Measurements from ENCODE around the gene XPC. TPM values are rescaled to one million over a fixed set of nuclear protein-coding genes. Genes with fewer than 3 reads are reported as not detected.
"Not testable (repeated sequence)": the region's sequence is repeated elsewhere in the genome, so short reads cannot be mapped to it uniquely, and the experiment has no call there.

Gene XPC
- polyA plus RNA-seq (2013, experiment 1 of 4): 32.1 TPM
- 35.7 TPM for polyA plus RNA-seq (2013, experiment 2 of 4)
- polyA plus RNA-seq (2013, experiment 3 of 4): 28.0 TPM
- 34.8 TPM for polyA plus RNA-seq (2013, experiment 4 of 4)

GRCh38 chr3:14178247-14179113, at the start of gene XPC, which contains the start of gene LSM3:
Gene XPC, minus strand, starts transcription at chr3:14178601. Its CDS starts 33 bp downstream, at chr3:14178568.
Gene LSM3, plus strand, starts transcription at chr3:14178817. Its CDS starts 44 bp downstream, at chr3:14178861.
- no peaks in the 10 kb centered on the region for H3K27me3 ChIP-seq (ENCODE audit: control insufficient read depth, insufficient read depth, low read length, poor library complexity, severe bottlenecking)
- H3K4me3 ChIP-seq (ENCODE audit: insufficient read depth, low read depth, low read length): peak within 1 kb of the TSS; percentile 83
- peaks cover 8% of the 10 kb centered on the region for H3K4me1 ChIP-seq (ENCODE audit: control insufficient read depth, insufficient read depth, low read length)
- peak within 1 kb of the TSS; percentile 37 for H3K27ac ChIP-seq (ENCODE audit: insufficient read depth, low read depth, low read length, poor library complexity, severe bottlenecking)
- no peaks in the 10 kb centered on the region for H3K9me3 ChIP-seq (ENCODE audit: control insufficient read depth, low read length)
- H3K36me3 ChIP-seq (ENCODE audit: control insufficient read depth, insufficient read depth, low read length): peaks cover 10% of the 10 kb centered on the region
- WGBS, 2 experiments: 0% methylated on average over 78 of the region's 78 CpGs

GRCh38 chr3:14227856-14228255, 49.5 kb upstream of the XPC start:
- H3K4me3 ChIP-seq (ENCODE audit: insufficient read depth, low read depth, low read length): no peak overlapping the region
- no peaks in the 10 kb centered on the region for H3K9me3 ChIP-seq (ENCODE audit: control insufficient read depth, low read length)
- no peaks in the 10 kb centered on the region for H3K4me1 ChIP-seq (ENCODE audit: control insufficient read depth, insufficient read depth, low read length)
- WGBS, 2 experiments: 39 to 44% methylated on average over 1 of the region's 1 CpG
- H3K27ac ChIP-seq (ENCODE audit: insufficient read depth, low read depth, low read length, poor library complexity, severe bottlenecking): no peak overlapping the region
- H3K36me3 ChIP-seq (ENCODE audit: control insufficient read depth, insufficient read depth, low read length): no peaks in the 10 kb centered on the region
- H3K27me3 ChIP-seq (ENCODE audit: control insufficient read depth, insufficient read depth, low read length, poor library complexity, severe bottlenecking): no peaks in the 10 kb centered on the region

GRCh38 chr3:14226351-14226750, 48.0 kb upstream of the XPC start:
- H3K4me1 ChIP-seq (ENCODE audit: control insufficient read depth, insufficient read depth, low read length); H3K27ac ChIP-seq (ENCODE audit: insufficient read depth, low read depth, low read length, poor library complexity, severe bottlenecking); H3K36me3 ChIP-seq (ENCODE audit: control insufficient read depth, insufficient read depth, low read length); H3K27me3 ChIP-seq (ENCODE audit: control insufficient read depth, insufficient read depth, low read length, poor library complexity, severe bottlenecking); H3K9me3 ChIP-seq (ENCODE audit: control insufficient read depth, low read length); H3K4me3 ChIP-seq (ENCODE audit: insufficient read depth, low read depth, low read length): not testable (repeated sequence)
- WGBS, 2 experiments: 82 to 87% methylated on average over 3 of the region's 3 CpGs

- WGBS, 2 experiments: 94 to 96% methylated on average over 9 of the region's 9 CpGs
- H3K27ac ChIP-seq (ENCODE audit: insufficient read depth, low read depth, low read length, poor library complexity, severe bottlenecking): no peak overlapping the region
- H3K4me3 ChIP-seq (ENCODE audit: insufficient read depth, low read depth, low read length): no peak overlapping the region
- H3K27me3 ChIP-seq (ENCODE audit: control insufficient read depth, insufficient read depth, low read length, poor library complexity, severe bottlenecking): no peaks in the 10 kb centered on the region
- H3K36me3 ChIP-seq (ENCODE audit: control insufficient read depth, insufficient read depth, low read length): no peaks in the 10 kb centered on the region
- H3K9me3 ChIP-seq (ENCODE audit: control insufficient read depth, low read length): no peaks in the 10 kb centered on the region
- no peaks in the 10 kb centered on the region for H3K4me1 ChIP-seq (ENCODE audit: control insufficient read depth, insufficient read depth, low read length)
Observed at GRCh38 chr3:14225421-14225820, 47.0 kb upstream of the XPC start.

- no peak overlapping the region for H3K4me3 ChIP-seq (ENCODE audit: insufficient read depth, low read depth, low read length)
- H3K4me1 ChIP-seq (ENCODE audit: control insufficient read depth, insufficient read depth, low read length): no peaks in the 10 kb centered on the region
- no peak overlapping the region for H3K27ac ChIP-seq (ENCODE audit: insufficient read depth, low read depth, low read length, poor library complexity, severe bottlenecking)
- H3K27me3 ChIP-seq (ENCODE audit: control insufficient read depth, insufficient read depth, low read length, poor library complexity, severe bottlenecking): no peaks in the 10 kb centered on the region
- H3K36me3 ChIP-seq (ENCODE audit: control insufficient read depth, insufficient read depth, low read length): no peaks in the 10 kb centered on the region
- no peaks in the 10 kb centered on the region for H3K9me3 ChIP-seq (ENCODE audit: control insufficient read depth, low read length)
- WGBS, 2 experiments: 92 to 93% methylated on average over 6 of the region's 6 CpGs
Observed at GRCh38 chr3:14224895-14225294, 46.5 kb upstream of the XPC start.

GRCh38 chr3:14223595-14223994, 45.2 kb upstream of the XPC start:
- Histone ChIP-seq H3K27ac (ENCODE audit: insufficient read depth, low read depth, low read length, poor library complexity, severe bottlenecking) (no peak overlapping the region), H3K4me3 (ENCODE audit: insufficient read depth, low read depth, low read length) (no peak overlapping the region), H3K9me3 (ENCODE audit: control insufficient read depth, low read length) (no peaks in the 10 kb centered on the region), H3K36me3 (ENCODE audit: control insufficient read depth, insufficient read depth, low read length) (no peaks in the 10 kb centered on the region), H3K27me3 (ENCODE audit: control insufficient read depth, insufficient read depth, low read length, poor library complexity, severe bottlenecking) (no peaks in the 10 kb centered on the region), H3K4me1 (ENCODE audit: control insufficient read depth, insufficient read depth, low read length) (no peaks in the 10 kb centered on the region)
- WGBS, 2 experiments: 79 to 80% methylated on average over 1 of the region's 1 CpG

GRCh38 chr3:14222900-14223594, 44.6 kb upstream of the XPC start:
- no peak overlapping the region for H3K4me3 ChIP-seq (ENCODE audit: insufficient read depth, low read depth, low read length)
- H3K4me1 ChIP-seq (ENCODE audit: control insufficient read depth, insufficient read depth, low read length): no peaks in the 10 kb centered on the region
- no peaks in the 10 kb centered on the region for H3K36me3 ChIP-seq (ENCODE audit: control insufficient read depth, insufficient read depth, low read length)
- no peak overlapping the region for H3K27ac ChIP-seq (ENCODE audit: insufficient read depth, low read depth, low read length, poor library complexity, severe bottlenecking)
- no peaks in the 10 kb centered on the region for H3K9me3 ChIP-seq (ENCODE audit: control insufficient read depth, low read length)
- 86 to 89% methylated on average over 3 of the region's 3 CpGs for WGBS, 2 experiments
- H3K27me3 ChIP-seq (ENCODE audit: control insufficient read depth, insufficient read depth, low read length, poor library complexity, severe bottlenecking): no peaks in the 10 kb centered on the region

- whole genome bisulfite sequencing, 2 experiments: 100% methylated on average over 1 of the region's 1 CpG; no CpG with 5 or more reads in 1 of the 2 experiments
- no peak overlapping the region for H3K4me3 ChIP-seq (ENCODE audit: insufficient read depth, low read depth, low read length)
- H3K27me3 ChIP-seq (ENCODE audit: control insufficient read depth, insufficient read depth, low read length, poor library complexity, severe bottlenecking): no peaks in the 10 kb centered on the region
- H3K36me3 ChIP-seq (ENCODE audit: control insufficient read depth, insufficient read depth, low read length): no peaks in the 10 kb centered on the region
- no peaks in the 10 kb centered on the region for H3K9me3 ChIP-seq (ENCODE audit: control insufficient read depth, low read length)
- no peaks in the 10 kb centered on the region for H3K4me1 ChIP-seq (ENCODE audit: control insufficient read depth, insufficient read depth, low read length)
- H3K27ac ChIP-seq (ENCODE audit: insufficient read depth, low read depth, low read length, poor library complexity, severe bottlenecking): no peak overlapping the region
Observed at GRCh38 chr3:14222457-14222856, 44.1 kb upstream of the XPC start.

GRCh38 chr3:14221902-14222301, 43.5 kb upstream of the XPC start:
- Histone ChIP-seq H3K4me1 (ENCODE audit: control insufficient read depth, insufficient read depth, low read length) (no peaks in the 10 kb centered on the region), H3K9me3 (ENCODE audit: control insufficient read depth, low read length) (no peaks in the 10 kb centered on the region), H3K27me3 (ENCODE audit: control insufficient read depth, insufficient read depth, low read length, poor library complexity, severe bottlenecking) (no peaks in the 10 kb centered on the region), H3K36me3 (ENCODE audit: control insufficient read depth, insufficient read depth, low read length) (no peaks in the 10 kb centered on the region), H3K4me3 (ENCODE audit: insufficient read depth, low read depth, low read length) (no peak overlapping the region), H3K27ac (ENCODE audit: insufficient read depth, low read depth, low read length, poor library complexity, severe bottlenecking) (no peak overlapping the region)
- 89 to 94% methylated on average over 1 of the region's 1 CpG for WGBS, 2 experiments

- no peak overlapping the region for H3K27ac ChIP-seq (ENCODE audit: insufficient read depth, low read depth, low read length, poor library complexity, severe bottlenecking)
- H3K9me3 ChIP-seq (ENCODE audit: control insufficient read depth, low read length): no peaks in the 10 kb centered on the region
- WGBS, 2 experiments: no CpG with 5 or more reads among the region's 1 CpG
- H3K27me3 ChIP-seq (ENCODE audit: control insufficient read depth, insufficient read depth, low read length, poor library complexity, severe bottlenecking): no peaks in the 10 kb centered on the region
- H3K4me1 ChIP-seq (ENCODE audit: control insufficient read depth, insufficient read depth, low read length): no peaks in the 10 kb centered on the region
- no peaks in the 10 kb centered on the region for H3K36me3 ChIP-seq (ENCODE audit: control insufficient read depth, insufficient read depth, low read length)
- H3K4me3 ChIP-seq (ENCODE audit: insufficient read depth, low read depth, low read length): no peak overlapping the region
Observed at GRCh38 chr3:14220933-14221332, 42.5 kb upstream of the XPC start.
